Transverse colon (tissue), 3 donors: ENCODE data around the gene SHC3.

Source experiments
- CTCF ChIP-seq, 5 experiments: fragments of 200-600 bp in 3 of 5; fragments of 450-650 bp in 2 of 5; sonication (generic) in 3 of 5; IDR thresholded peaks; 1 replicate in 2 of 5; 2 replicates in 3 of 5; pipeline ENCODE4 v1.5.1; 2016 to 2017; ENCODE audit warnings: antibody characterized with exemption in 5 of 5, inconsistent platforms in 3 of 5, mild to moderate bottlenecking in 2 of 5, moderate library complexity in 1 of 5
- EP300 ChIP-seq: sonication (generic); formaldehyde crosslinking; IDR thresholded peaks from one replicate; pipeline ENCODE4 v1.6.1; 2017; ENCODE audit warnings: antibody characterized with exemption, low read depth
- POLR2A ChIP-seq: fragments of 450-650 bp; IDR thresholded peaks from one replicate; pipeline ENCODE4 v1.6.1; 2016; ENCODE audit warnings: antibody characterized with exemption, mild to moderate bottlenecking, moderate library complexity

GRCh38 chr9:89095761-89096528 is 82.7 kb downstream of the SHC3 start:
- no peak for TF ChIP-seq CTCF (IDR thresholded peaks at IDR 0.05)
- TF ChIP-seq EP300: no peak
- TF ChIP-seq POLR2A: no peak
